ENCODE results near the gene FIS1. TPM values are rescaled to one million over a fixed set of nuclear protein-coding genes. Genes with fewer than 3 reads are reported as not detected.
A peak's percentile ranks its signal among the peaks of the same experiment; 100 is the strongest.
"Not testable (repeated sequence)": the region's sequence is repeated elsewhere in the genome, so short reads cannot be mapped to it uniquely, and the experiment has no call there.

FIS1 gene
- total and polyA plus RNA-seq, 7 experiments from 2014 or later, result 79.8 to 253 (median 108) TPM

DNA sequence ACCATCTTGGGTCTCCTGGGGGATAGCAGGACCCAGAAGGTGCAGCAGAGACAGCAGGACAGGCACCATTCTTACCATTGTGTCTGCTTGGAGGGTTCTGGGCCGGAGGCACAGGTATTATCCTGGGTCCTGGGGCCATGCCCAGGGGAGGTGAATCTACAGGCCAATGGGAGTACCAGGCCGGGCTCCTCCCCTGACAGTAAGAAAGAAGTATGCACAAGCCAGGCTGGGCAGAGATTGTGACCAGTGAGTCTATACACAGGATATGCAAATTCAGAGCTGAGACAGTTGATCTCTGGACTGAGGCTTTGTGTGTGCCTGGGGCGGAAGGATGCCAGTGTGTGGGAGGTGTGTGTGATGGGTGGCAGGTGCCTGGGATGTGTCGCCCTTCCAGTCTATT is 44.8 kb upstream of the FIS1 start:
- H3K27ac ChIP-seq (ENCODE audit: low read depth, low read length); H3K9me3 Mint-ChIP-seq; DNase-seq; H3K36me3 ChIP-seq (ENCODE audit: control insufficient read depth in 2 of 3, insufficient read depth in 3 of 3, low read length in 3 of 3); H3K36me3 Mint-ChIP-seq; POLR2A ChIA-PET; H3K4me1 Mint-ChIP-seq; H3K4me3 Mint-ChIP-seq; H3K4me1 ChIP-seq (ENCODE audit: control insufficient read depth in 2 of 2, insufficient read depth in 2 of 2, low read length in 2 of 2); H3K4me3 ChIP-seq (ENCODE audit: low read length); H3K27me3 ChIP-seq (ENCODE audit: control insufficient read depth in 2 of 2, insufficient read depth in 2 of 2, low read length in 2 of 2); H3K9me3 ChIP-seq (ENCODE audit: control insufficient read depth in 2 of 3, low read length in 3 of 3): not testable (repeated sequence)
- CTCF ChIA-PET, result interaction anchor here (1.2 kb wide), 1 partner anchor 12 kb away, joined by 3 read pairs; no protein-coding TSS in a partner anchor
- H3K27me3 Mint-ChIP-seq, result peaks cover 18 to 28% (median 21%) of the 10 kb centered on the region in 5 donors
- intact Hi-C loops (cut with micrococcal nuclease), result loop anchor here in 1 of 2 donors (10.0 kb wide), 1 partner anchor 215 kb away; no protein-coding TSS in a partner anchor
- peak overlapping the region in 1 of 9 donors; percentile 41 for H3K27ac Mint-ChIP-seq
- peak; percentile 20 for ATAC-seq

DNA sequence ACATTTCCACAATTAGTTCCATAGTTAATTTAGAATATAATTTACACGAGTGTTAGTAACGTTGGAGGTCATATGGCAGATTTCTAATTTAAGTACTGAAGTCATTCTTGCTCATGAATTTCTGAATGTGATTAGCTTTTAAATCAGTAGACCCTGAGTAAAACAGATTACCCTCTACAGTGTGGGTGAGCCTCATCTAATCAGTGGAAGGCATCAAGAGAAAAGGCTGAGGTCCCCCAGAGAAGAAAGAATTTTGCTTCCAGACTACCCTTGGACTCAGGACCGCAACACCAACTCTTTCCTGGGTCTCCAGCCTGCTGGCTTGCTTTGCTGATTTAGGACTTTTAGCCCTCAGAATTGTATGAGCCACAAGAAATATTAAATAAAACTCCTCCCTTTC is 43.6 kb upstream of the FIS1 start:
- ATAC-seq (no peak), DNase-seq (no peak)
- Histone ChIP-seq H3K27me3 (ENCODE audit: control insufficient read depth in 2 of 2, insufficient read depth in 2 of 2, low read length in 2 of 2) (no peaks in the 10 kb centered on the region), H3K36me3 (ENCODE audit: control insufficient read depth in 2 of 3, insufficient read depth in 3 of 3, low read length in 3 of 3) (no peaks in the 10 kb centered on the region), H3K9me3 (ENCODE audit: control insufficient read depth in 2 of 3, low read length in 3 of 3) (no peaks in the 10 kb centered on the region), H3K4me1 (ENCODE audit: control insufficient read depth in 2 of 2, insufficient read depth in 2 of 2, low read length in 2 of 2) (no peaks in the 10 kb centered on the region), H3K27ac (ENCODE audit: low read depth, low read length) (no peak overlapping the region), H3K4me3 (ENCODE audit: low read length) (no peak overlapping the region)
- intact Hi-C loops (cut with micrococcal nuclease), result no loop called here
- Mint-ChIP-seq H3K9me3 (peaks cover 0 to 1% (median 0%) of the 10 kb centered on the region in 11 donors), H3K4me1 (peaks cover 3 to 9% (median 5%) of the 10 kb centered on the region in 7 donors), H3K27ac (no peak overlapping the region), H3K4me3 (no peak overlapping the region), H3K36me3 (peaks cover 0 to 4% (median 0%) of the 10 kb centered on the region in 5 donors), H3K27me3 (peaks cover 13 to 21% (median 15%) of the 10 kb centered on the region in 5 donors)
- CTCF ChIA-PET, result interaction anchor here (0.5 kb wide), 1 partner anchor 1158 kb away, joined by 3 read pairs; no protein-coding TSS in a partner anchor
- POLR2A ChIA-PET, result no interaction called here

DNA sequence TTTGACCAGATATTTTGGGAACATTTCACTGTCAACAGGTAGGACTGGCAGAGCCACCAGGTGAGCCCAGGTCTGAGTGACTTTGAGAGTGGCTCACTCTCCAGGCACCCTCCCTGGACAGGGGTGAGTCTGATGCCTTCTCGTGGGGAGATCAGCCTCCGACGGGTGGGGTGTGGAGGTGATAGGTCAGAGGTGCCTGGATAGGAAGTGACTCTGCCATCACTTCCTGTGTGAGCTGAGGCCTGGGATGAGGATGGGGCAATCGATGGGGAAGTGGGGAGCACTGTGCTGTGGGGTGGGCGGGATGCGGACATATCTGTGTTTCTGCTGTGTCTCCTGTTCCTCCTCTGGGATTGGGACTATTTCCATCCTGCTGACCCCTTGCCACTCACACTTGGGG is 42.2 kb upstream of the FIS1 start:
- H3K27ac Mint-ChIP-seq, result no peak overlapping the region
- no peak overlapping the region for H3K4me3 Mint-ChIP-seq
- H3K4me3 ChIP-seq (ENCODE audit: low read length), result no peak overlapping the region
- ChIA-PET CTCF (no interaction called here), POLR2A (no interaction called here)
- H3K36me3 Mint-ChIP-seq, result peaks cover 0 to 4% (median 0%) of the 10 kb centered on the region in 5 donors
- H3K9me3 ChIP-seq (ENCODE audit: control insufficient read depth in 2 of 3, low read length in 3 of 3), result no peaks in the 10 kb centered on the region
- no peaks in the 10 kb centered on the region for H3K4me1 ChIP-seq (ENCODE audit: control insufficient read depth in 2 of 2, insufficient read depth in 2 of 2, low read length in 2 of 2)
- DNase-seq, result no peak
- intact Hi-C loops (cut with micrococcal nuclease), result no loop called here
- H3K4me1 Mint-ChIP-seq, result peaks cover 3 to 17% (median 5%) of the 10 kb centered on the region in 7 donors
- peaks cover 6 to 21% (median 9%) of the 10 kb centered on the region in 5 donors for H3K27me3 Mint-ChIP-seq
- H3K27ac ChIP-seq (ENCODE audit: low read depth, low read length), result no peak overlapping the region
- no peak for ATAC-seq
- peaks cover 0 to 1% (median 0%) of the 10 kb centered on the region in 11 donors for H3K9me3 Mint-ChIP-seq
- no peaks in the 10 kb centered on the region for H3K36me3 ChIP-seq (ENCODE audit: control insufficient read depth in 2 of 3, insufficient read depth in 3 of 3, low read length in 3 of 3)
- H3K27me3 ChIP-seq (ENCODE audit: control insufficient read depth in 2 of 2, insufficient read depth in 2 of 2, low read length in 2 of 2), result no peaks in the 10 kb centered on the region

DNA sequence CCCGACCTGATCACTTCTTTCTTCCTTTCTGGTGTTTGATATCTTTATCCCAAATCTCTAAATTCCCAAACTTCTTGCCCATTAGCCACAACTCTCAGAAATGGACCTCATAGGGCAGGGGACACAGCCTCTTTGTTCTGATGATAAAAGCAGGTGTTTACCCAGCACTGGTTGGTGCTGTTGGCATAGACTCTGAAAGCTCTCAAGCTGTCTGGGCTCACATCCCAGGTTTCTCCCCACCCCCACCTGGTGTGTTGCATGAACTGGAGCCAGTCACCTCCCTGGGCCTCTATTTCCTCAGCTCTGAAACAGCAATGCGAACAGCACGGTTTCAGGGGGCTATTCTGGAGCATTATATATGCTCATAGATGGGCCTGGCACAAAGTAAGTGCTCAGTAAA is 41.0 kb upstream of the FIS1 start:
- POLR2A ChIA-PET; ATAC-seq; intact Hi-C loops (cut with micrococcal nuclease): not testable (repeated sequence)

DNA sequence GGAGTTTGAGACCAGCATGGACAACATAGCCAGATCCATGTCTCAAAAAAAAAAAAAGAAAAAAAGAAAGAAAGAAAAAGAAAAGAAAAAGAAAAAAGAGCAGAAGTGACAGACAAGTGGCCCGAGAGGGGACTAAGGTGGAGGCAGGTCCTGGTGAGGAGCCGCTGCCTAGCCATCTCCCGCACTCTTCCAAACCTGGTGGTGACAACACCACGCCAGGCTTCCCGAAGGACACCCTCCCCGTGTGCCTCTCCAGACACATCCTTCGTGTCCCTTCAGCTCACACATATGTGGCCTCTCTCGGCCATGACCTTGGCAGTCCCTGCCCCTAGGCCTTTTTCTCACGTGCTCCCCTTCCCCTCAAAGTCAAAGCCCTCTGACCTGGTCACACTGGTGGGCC is 40.3 kb upstream of the FIS1 start:
- Histone ChIP-seq H3K4me3 (ENCODE audit: low read length) (no peak overlapping the region), H3K4me1 (ENCODE audit: control insufficient read depth in 2 of 2, insufficient read depth in 2 of 2, low read length in 2 of 2) (no peaks in the 10 kb centered on the region), H3K9me3 (ENCODE audit: control insufficient read depth in 2 of 3, low read length in 3 of 3) (no peaks in the 10 kb centered on the region), H3K27me3 (ENCODE audit: control insufficient read depth in 2 of 2, insufficient read depth in 2 of 2, low read length in 2 of 2) (no peaks in the 10 kb centered on the region), H3K27ac (ENCODE audit: low read depth, low read length) (no peak overlapping the region), H3K36me3 (ENCODE audit: control insufficient read depth in 2 of 3, insufficient read depth in 3 of 3, low read length in 3 of 3) (no peaks in the 10 kb centered on the region)
- no peak overlapping the region for H3K4me3 Mint-ChIP-seq
- no peak overlapping the region for H3K27ac Mint-ChIP-seq
- ATAC-seq (no peak), DNase-seq (no peak)
- H3K36me3 Mint-ChIP-seq, result no peaks in the 10 kb centered on the region
- ChIA-PET CTCF (no interaction called here), POLR2A (no interaction called here)
- peaks cover 0 to 17% (median 0%) of the 10 kb centered on the region in 7 donors for H3K4me1 Mint-ChIP-seq
- intact Hi-C loops (cut with micrococcal nuclease), result no loop called here
- peaks cover 0 to 1% (median 0%) of the 10 kb centered on the region in 11 donors for H3K9me3 Mint-ChIP-seq
- peaks cover 0 to 11% (median 0%) of the 10 kb centered on the region in 5 donors for H3K27me3 Mint-ChIP-seq

More for the DNA sequence above, 41.0 kb upstream of the FIS1 start:
- H3K4me3 Mint-ChIP-seq; CTCF ChIA-PET; H3K4me1 ChIP-seq (ENCODE audit: control insufficient read depth in 2 of 2, insufficient read depth in 2 of 2, low read length in 2 of 2); H3K36me3 ChIP-seq (ENCODE audit: control insufficient read depth in 2 of 3, insufficient read depth in 3 of 3, low read length in 3 of 3); H3K36me3 Mint-ChIP-seq; H3K27ac ChIP-seq (ENCODE audit: low read depth, low read length); H3K4me3 ChIP-seq (ENCODE audit: low read length); H3K27ac Mint-ChIP-seq; DNase-seq; H3K9me3 ChIP-seq (ENCODE audit: control insufficient read depth in 2 of 3, low read length in 3 of 3); H3K9me3 Mint-ChIP-seq; H3K27me3 ChIP-seq (ENCODE audit: control insufficient read depth in 2 of 2, insufficient read depth in 2 of 2, low read length in 2 of 2): not testable (repeated sequence)
- Mint-ChIP-seq H3K4me1 (peaks cover 3 to 17% (median 5%) of the 10 kb centered on the region in 7 donors), H3K27me3 (peaks cover 6 to 16% (median 6%) of the 10 kb centered on the region in 5 donors)

DNA sequence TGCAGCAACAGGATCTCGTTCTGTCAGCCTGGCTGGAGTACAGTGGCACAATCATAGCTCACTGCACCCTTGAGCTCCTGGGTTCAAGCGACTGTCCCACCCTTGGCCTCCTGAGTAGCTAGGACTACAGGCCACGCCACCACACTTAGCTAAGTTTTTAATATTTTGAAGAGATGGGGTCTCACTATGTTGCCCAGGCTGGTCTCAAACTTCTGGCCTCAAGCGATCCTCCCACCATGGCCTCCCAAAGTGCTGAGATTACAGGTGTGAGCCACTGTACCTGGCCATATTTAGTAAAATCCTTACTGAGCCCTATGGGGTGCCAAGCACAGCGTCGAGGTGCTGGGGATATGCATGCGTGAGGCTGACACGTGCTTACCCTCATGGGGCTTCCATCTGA is 36.0 kb upstream of the FIS1 start:
- CTCF ChIA-PET, result interaction anchor here (0.6 to 4.3 kb wide), 4 partner anchors 10 to 1701 kb away, joined by 3 to 68 read pairs (median 4); no protein-coding TSS in a partner anchor
- H3K36me3 Mint-ChIP-seq; H3K4me1 ChIP-seq (ENCODE audit: control insufficient read depth in 2 of 2, insufficient read depth in 2 of 2, low read length in 2 of 2); DNase-seq; H3K9me3 Mint-ChIP-seq; H3K4me3 Mint-ChIP-seq; H3K27ac ChIP-seq (ENCODE audit: low read depth, low read length); H3K27ac Mint-ChIP-seq; H3K27me3 ChIP-seq (ENCODE audit: control insufficient read depth in 2 of 2, insufficient read depth in 2 of 2, low read length in 2 of 2); POLR2A ChIA-PET; ATAC-seq; H3K4me1 Mint-ChIP-seq; H3K9me3 ChIP-seq (ENCODE audit: control insufficient read depth in 2 of 3, low read length in 3 of 3); H3K4me3 ChIP-seq (ENCODE audit: low read length); intact Hi-C loops (cut with micrococcal nuclease); H3K36me3 ChIP-seq (ENCODE audit: control insufficient read depth in 2 of 3, insufficient read depth in 3 of 3, low read length in 3 of 3): not testable (repeated sequence)
- peaks cover 0 to 22% (median 2%) of the 10 kb centered on the region in 5 donors for H3K27me3 Mint-ChIP-seq
